HPDE6-E6E7 (cell line): ENCODE results near the gene DEDD.
"Not testable (repeated sequence)": the region's sequence is repeated elsewhere in the genome, so short reads cannot be mapped to it uniquely, and the experiment has no call there.

Experiments used
- DNase-seq: peaks from one replicate; pipeline ENCODE4 v3.0.0; 2011; ENCODE audit warnings: missing footprints; ENCODE audit errors: extremely low spot score

Gene DEDD

DNA sequence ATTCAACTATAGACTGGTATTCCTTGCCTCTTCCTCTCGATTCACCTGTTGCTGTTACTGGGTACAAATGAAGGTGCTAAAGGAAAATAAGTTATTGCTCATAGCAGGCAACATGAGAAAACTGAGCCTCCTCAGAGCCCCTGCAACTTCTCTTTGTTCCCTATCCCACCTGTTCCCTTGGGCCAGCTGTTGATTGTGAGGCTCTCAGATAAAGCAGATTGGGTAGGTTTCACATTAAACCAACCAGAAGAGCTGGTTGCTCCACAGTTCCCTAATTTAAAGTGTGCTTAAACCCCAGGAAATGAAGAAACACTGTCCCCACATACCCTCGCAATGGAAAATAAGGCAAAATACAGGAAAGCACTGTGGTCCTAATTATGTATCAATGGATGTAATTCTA is 4.8 kb downstream of the DEDD start:
- DNase-seq = no peak

DNA sequence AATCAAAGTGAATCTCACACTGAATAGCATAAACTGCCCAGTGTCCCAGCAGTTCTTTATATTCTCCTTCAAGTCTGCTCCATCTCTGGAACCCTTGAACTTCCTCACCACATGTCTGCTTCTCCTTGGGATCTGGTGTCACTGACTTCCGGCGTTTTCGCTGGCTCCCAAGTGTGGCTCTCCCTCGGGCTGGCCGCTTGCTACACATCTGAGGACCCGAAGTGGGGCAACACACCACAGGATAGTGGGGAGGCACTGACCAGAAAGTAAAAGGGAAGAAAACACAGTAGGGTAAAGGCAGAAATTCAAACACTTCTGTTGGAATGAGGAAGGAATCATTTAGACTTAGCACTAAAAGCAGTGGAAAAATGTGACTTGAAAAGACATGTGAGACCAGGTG is 9.5 kb downstream of the DEDD start:
- no peak for DNase-seq

- no peak for DNase-seq
Observed at GRCh38 chr1:161121834-161122233, 10.6 kb downstream of the DEDD start.

- no peak for DNase-seq
Observed at GRCh38 chr1:161121042-161121650, 11.3 kb downstream of the DEDD start.

GRCh38 chr1:161119092-161119903 is 13.2 kb downstream of the DEDD start:
- peak; percentile 65 for DNase-seq

GRCh38 chr1:161117759-161118581 is 14.5 kb downstream of the DEDD start, which contains the start of the genes NIT1 and PFDN2:
NIT1 (plus strand) TSS chr1:161118105; CDS start chr1:161118177, 72 bp downstream.
PFDN2 (minus strand) TSS chr1:161118037; CDS start chr1:161118026, 11 bp downstream.
- peak; percentile 73 for DNase-seq

DNA sequence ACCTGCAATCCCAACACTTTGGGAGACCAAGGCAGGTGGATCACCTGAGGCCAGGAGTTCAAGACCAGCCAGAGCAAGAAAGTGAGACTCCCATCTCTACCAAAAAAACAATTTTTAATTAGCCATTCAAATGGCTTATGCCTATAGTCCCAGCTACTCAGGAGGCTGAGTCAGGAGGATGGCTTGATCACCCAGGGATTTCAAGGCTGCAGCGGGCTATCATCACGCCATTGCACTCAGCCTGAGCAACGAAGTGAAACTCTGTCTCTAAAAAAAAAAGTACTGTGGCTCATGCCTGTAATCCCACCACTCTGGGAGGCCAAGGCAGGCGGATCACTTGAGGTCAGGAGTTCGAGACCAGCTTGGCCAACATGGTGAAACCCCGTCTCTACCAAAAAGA is 16.5 kb downstream of the DEDD start:
- DNase-seq = not testable (repeated sequence)

- peak; percentile 78 for DNase-seq
Observed at GRCh38 chr1:161115132-161115711, 17.2 kb downstream of the DEDD start.

- DNase-seq = no peak
Observed at GRCh38 chr1:161114556-161114955, 17.9 kb downstream of the DEDD start.

GRCh38 chr1:161113915-161114314 is 18.6 kb downstream of the DEDD start:
- no peak for DNase-seq

GRCh38 chr1:161111527-161111926 is 20.9 kb downstream of the DEDD start:
- DNase-seq = no peak

DNA sequence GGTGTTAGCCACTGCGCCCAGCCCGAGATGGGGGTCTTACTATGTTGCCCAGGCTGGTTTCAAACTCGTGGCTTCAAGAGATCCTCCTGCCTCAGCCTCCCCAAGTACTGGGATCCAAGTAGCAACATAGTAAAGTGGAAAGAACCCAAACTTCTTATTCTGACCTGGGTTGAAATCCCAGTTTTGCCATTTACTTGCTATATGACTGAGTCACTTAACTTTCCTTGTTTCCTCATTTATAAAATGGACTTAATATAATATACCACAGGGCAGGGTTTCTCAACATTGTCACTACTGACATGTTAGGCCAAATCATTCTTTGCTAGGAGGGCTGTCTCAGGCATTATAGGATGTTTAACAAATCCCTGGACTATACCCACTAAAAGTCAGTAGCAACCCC is 21.4 kb downstream of the DEDD start:
- no peak for DNase-seq

DNA sequence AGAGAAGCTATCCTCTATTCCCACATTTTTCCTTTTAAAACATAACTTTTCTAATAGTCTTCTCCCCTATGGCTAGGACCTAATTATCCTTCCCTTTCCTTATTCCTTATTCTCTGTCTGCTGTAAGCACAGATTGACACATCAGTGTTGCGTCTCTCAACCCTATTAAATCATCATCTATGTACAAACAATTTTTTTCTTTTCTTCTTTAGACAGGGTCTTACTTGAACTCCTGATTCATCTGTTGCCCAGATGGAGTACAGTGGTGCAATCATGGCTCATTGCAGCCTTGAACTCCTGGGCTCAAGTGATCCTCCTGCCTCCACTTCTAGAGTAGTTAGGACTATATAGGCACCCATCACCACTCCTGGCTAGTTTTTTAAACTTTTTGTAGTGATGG is 26.0 kb downstream of the DEDD start:
- DNase-seq = no peak

DNA sequence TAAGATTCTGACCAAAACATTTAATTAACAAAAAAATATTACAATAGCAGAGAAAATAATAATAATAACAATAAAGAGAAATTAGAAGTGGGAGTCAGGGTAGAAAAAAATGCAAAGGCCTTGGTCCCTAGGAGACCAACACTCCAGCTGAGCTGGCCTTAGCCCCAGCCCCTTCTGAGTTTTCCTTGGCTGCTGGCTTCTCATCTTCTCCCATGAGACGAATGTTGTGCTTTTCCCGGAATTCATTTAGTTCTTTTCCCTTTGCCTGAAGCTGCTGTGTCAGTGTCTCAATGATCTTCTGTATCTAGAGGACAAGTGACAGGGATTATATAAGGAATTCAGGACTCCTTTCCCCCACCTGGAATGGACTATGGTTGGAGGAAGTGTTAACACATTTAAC is 31.9 kb downstream of the DEDD start:
- no peak for DNase-seq

DNA sequence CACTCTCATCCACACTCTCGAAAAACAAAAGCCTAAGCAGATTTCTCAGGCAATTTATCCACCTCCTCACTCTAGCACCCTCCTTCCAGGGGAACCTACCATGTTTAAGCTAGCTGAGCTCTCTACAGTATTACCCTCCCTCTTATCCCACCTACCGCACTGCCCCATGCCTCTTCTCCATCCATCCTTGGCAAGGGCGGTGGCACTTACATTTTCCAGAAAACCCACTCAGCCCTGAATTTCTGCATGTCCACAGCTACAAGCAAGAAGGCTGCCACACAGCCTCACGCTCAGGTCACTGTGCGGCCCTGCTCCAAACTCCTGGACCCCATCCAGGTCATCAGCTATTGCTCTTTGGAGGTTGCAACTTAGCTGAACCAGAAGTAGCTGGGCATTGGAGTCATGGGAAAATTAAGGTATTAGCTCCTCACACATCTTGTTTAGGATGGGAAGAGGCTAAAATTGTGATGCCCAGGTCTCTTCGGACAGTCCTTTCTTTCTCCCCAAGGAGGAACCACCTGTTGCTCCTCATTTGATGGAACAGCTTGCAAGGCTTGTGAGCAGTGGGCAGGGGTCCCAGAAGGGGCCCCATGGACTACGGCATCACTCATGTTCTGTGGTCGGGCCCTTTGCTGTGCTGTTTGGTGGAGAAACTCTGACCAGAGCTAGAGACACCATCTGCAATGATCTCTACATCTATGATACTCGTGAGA is 33.2 kb downstream of the DEDD start:
- no peak for DNase-seq

DNA sequence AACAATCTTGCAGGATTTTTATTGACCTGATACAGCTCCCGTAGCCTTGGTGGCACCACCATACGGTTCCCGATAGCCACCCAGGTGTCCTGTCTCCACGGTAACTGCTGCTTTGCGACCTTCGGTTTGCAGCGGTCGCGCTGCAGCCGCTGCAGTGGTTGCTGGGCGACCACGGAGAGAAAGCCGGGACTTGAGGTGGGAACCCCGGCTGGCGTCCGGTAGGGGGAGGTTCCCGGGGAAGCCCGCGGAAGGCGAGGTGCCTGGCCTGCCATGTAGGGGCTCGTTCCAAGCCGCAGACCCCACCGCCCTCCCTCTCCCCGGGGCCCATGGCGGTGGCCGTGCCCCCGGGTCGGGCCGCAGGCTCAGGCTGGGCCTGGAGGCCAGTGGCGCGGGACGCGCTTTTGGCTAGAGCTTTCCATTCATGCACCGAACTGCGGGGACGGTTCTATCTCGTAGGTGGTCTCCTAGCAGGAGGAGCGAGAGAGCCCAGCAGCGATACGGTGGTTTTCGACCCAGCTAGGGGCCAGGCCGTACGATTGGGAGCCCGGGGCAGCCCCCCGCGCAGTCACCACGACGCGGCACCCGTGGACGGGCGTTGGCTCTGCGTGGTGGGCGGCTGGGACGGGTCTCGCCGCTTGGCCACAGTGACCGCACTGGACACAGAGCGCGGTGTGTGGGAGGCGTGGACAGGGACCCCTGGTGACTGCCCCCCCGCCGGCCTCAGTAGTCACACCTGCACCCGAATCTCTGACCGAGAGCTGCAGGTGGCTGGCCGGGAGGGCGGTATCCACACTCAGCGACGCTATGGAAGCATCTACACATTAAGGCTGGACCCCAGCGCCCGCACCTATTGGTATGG is 34.0 kb downstream of the DEDD start, which contains the start of gene KLHDC9:
KLHDC9 (plus strand) TSS at position 152 of the 859 bp plus-strand sequence; CDS start at position 327, 175 bp downstream.
- no peak for DNase-seq

DNA sequence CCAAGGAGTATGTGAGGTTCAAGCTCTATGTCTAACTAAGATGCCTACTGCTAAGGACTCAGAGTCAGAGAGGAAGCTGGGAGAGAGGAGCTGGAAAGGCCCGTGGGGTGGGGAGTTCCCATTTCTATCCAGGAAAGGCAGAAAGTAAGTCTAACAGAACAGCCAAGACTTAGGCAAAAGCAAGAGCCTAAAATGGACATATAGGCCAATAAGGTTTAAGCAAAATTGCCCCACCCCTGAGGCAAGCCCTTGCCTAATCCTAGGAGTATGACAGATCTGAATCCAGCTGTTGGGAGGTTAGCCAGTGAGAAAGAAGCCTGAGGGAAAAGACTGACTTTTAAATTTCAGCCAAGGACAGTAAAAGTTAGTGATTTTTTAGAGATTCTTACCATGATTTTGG is 35.9 kb downstream of the DEDD start:
- DNase-seq = no peak

DNA sequence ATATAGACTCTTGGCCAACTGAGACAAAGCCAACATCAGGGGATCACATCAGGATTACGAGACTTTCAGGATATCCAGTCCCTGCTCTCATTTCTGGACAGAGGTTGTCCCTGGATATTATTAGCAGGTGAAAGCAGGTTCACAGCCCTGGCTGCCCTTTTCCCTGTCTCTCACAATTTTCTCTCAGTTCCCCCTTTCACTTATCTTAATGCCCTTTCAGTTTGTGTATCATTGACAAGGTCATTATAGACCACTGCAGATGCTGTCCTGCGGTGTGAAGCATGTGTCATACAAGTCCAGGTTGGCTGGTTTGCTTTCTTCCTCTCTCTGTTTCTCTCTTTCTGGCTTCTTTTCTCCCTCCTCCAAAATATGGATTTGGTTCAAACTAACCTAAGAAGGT is 36.5 kb downstream of the DEDD start:
- no peak for DNase-seq

GRCh38 chr1:161095230-161095629 is 37.2 kb downstream of the DEDD start:
- DNase-seq = no peak

- no peak for DNase-seq
Observed at GRCh38 chr1:161094481-161094880, 38.0 kb downstream of the DEDD start.
